DND-41 (cell line): ENCODE results near the gene CHST3.

ENCODE experiments used
- CTCF ChIP-seq: IDR thresholded peaks from 2 replicates; pipeline ENCODE4 v1.5.1; 2012; ENCODE audit warnings: borderline replicate concordance, low read length, moderate library complexity, mild to moderate bottlenecking; ENCODE audit not compliant: poor library complexity, severe bottlenecking; ENCODE audit errors: extremely low read depth
- EZH2 ChIP-seq: IDR thresholded peaks from 3 replicates; pipeline ENCODE4 v1.6.1; 2012; ENCODE audit warnings: borderline replicate concordance, low read depth, mild to moderate bottlenecking, moderate library complexity, low read length, inconsistent platforms; ENCODE audit not compliant: severe bottlenecking

DNA sequence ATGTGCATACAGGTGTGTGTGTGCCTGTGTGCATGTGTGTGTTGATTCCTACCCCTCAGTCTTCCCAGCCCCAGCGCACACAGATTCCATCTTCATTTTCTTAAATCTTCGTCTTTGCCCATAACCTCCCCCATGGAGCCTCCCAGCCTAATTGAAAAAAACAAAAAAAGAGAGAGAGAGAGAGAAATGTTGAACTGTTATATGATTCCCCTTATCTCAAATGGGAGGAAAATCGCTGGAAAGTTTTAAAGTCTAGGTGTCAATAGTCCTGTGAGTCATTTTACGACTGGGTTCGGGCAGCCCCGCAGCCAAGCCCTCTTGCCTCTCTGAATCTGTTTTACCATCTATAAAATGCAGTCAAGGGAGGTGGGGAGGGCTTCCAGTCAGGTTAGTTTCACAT is 63.3 kb downstream of the CHST3 start:
- TF ChIP-seq CTCF (no peak), EZH2 (no peak)
